Kidney epithelial cell (primary cell): ENCODE data around the gene YWHAG. TPM values are rescaled to one million over a fixed set of nuclear protein-coding genes. Genes with fewer than 3 reads are reported as not detected.
"Not testable (repeated sequence)": the region's sequence is repeated elsewhere in the genome, so short reads cannot be mapped to it uniquely, and the experiment has no call there.

ENCODE experiments used
- DNase-seq: peaks from one replicate; pipeline ENCODE4 v3.0.0-alpha.2; 2010; ENCODE audit warnings: low read depth
- H3K27me3 ChIP-seq: 2 replicates; pipeline ENCODE4 v1.6.0; 2011; ENCODE audit warnings: low read length; ENCODE audit not compliant: control insufficient read depth, insufficient read depth
- H3K36me3 ChIP-seq: 2 replicates; pipeline ENCODE4 v1.5.1; 2011; ENCODE audit warnings: low read length; ENCODE audit not compliant: control insufficient read depth, insufficient read depth
- H3K4me3 ChIP-seq: 2 replicates; pipeline ENCODE4 v1.5.1; 2011; ENCODE audit warnings: low read depth, mild to moderate bottlenecking, control low read depth, low read length
- CTCF ChIP-seq: IDR thresholded peaks from 2 replicates; pipeline ENCODE4 v1.5.1; 2011; ENCODE audit warnings: mild to moderate bottlenecking, moderate library complexity, low read length, control low read depth, inconsistent platforms; ENCODE audit not compliant: insufficient read depth, poor library complexity, severe bottlenecking
- total RNA-seq: library from RNA; depleted of rRNA; stranded (reverse); fragments of >200 nt; gene quantifications from 2 replicates; pipeline ENCODE4 v1.2.3, GENCODE V29; 2015

The YWHAG gene
- 114 and 115 TPM in 2 replicates for total RNA-seq

- Histone ChIP-seq H3K4me3 (peak within 1 kb of the TSS; percentile 86), H3K27me3 (no peaks in the 10 kb centered on the region), H3K36me3 (no peaks in the 10 kb centered on the region)
- no peak for TF ChIP-seq CTCF
- DNase-seq, result no peak
Measured at GRCh38 chr7:76358481-76359110, at the start of gene YWHAG. TSS of gene YWHAG (minus strand) at chr7:76358991. CDS start at chr7:76358808, 183 bp downstream.

- Histone ChIP-seq H3K36me3 (no peaks in the 10 kb centered on the region), H3K4me3 (no peak overlapping the region), H3K27me3 (no peaks in the 10 kb centered on the region)
- no peak for DNase-seq
- no peak for TF ChIP-seq CTCF
Measured at GRCh38 chr7:76408121-76408560, 49.4 kb upstream of the YWHAG start.

- no peaks in the 10 kb centered on the region for H3K27me3 ChIP-seq
- TF ChIP-seq CTCF, result no peak
- no peaks in the 10 kb centered on the region for H3K36me3 ChIP-seq
- no peak overlapping the region for H3K4me3 ChIP-seq
- DNase-seq, result no peak
Measured at GRCh38 chr7:76407718-76408117, 48.9 kb upstream of the YWHAG start.

- TF ChIP-seq CTCF, result no peak
- DNase-seq, result no peak
- Histone ChIP-seq H3K36me3 (no peaks in the 10 kb centered on the region), H3K4me3 (no peak overlapping the region), H3K27me3 (no peaks in the 10 kb centered on the region)
Measured at GRCh38 chr7:76405738-76406137, 46.9 kb upstream of the YWHAG start.

- TF ChIP-seq CTCF, result no peak
- DNase-seq, result no peak
Measured at GRCh38 chr7:76403780-76404494, 45.1 kb upstream of the YWHAG start.

GRCh38 chr7:76403097-76403496 lies 44.3 kb upstream of the YWHAG start:
- DNase-seq, H3K4me3 ChIP-seq, H3K36me3 ChIP-seq, H3K27me3 ChIP-seq: not testable (repeated sequence)

More at GRCh38 chr7:76403780-76404494, 45.1 kb upstream of the YWHAG start:
- H3K36me3 ChIP-seq, result no peaks in the 10 kb centered on the region
- no peak overlapping the region for H3K4me3 ChIP-seq
- H3K27me3 ChIP-seq, result no peaks in the 10 kb centered on the region
